T-helper 17 cell (primary cell): ENCODE data around the gene KRT15. TPM values are rescaled to one million over a fixed set of nuclear protein-coding genes. Genes with fewer than 3 reads are reported as not detected.
A peak's percentile ranks its signal among the peaks of the same experiment; 100 is the strongest.

Source experiments
- ATAC-seq: fragments of 150-1000 bp; cut with Tn5 transposase; 2 replicates; pipeline ENCODE4 v1.10.0; 2021; ENCODE audit warnings: mild to moderate bottlenecking, moderate library complexity
- DNase-seq, 3 donors: peaks; one replicate each; pipeline versions ENCODE4 v3.0.0 to v3.0.0-alpha.2; 2020 to 2021
- H3K9me3 ChIP-seq: one replicate; pipeline ENCODE4 v1.7.0; 2013; ENCODE audit warnings: low read length, mild to moderate bottlenecking; ENCODE audit not compliant: control insufficient read depth, poor library complexity, severe bottlenecking
- H3K27ac Mint-ChIP-seq: one replicate; pipeline ENCODE4 v1.8.0; 2022; ENCODE audit warnings: mild to moderate bottlenecking, moderate library complexity, mixed read lengths
- H3K27me3 Mint-ChIP-seq: one replicate; pipeline ENCODE4 v1.8.0; 2022; ENCODE audit warnings: mixed read lengths
- H3K36me3 Mint-ChIP-seq: one replicate; pipeline ENCODE4 v1.8.0; 2022; ENCODE audit warnings: low read depth, mixed read lengths
- H3K4me1 Mint-ChIP-seq: one replicate; pipeline ENCODE4 v1.8.0; 2022; ENCODE audit warnings: mild to moderate bottlenecking, mixed read lengths
- H3K4me3 Mint-ChIP-seq: one replicate; pipeline ENCODE4 v1.8.0; 2022; ENCODE audit warnings: mild to moderate bottlenecking, moderate library complexity, mixed read lengths
- total RNA-seq, 4 donors: library from RNA in 2 of 4; stranded (reverse) in 2 of 4; gene quantifications; one replicate each; pipeline ENCODE4 v1.2.3 and lab custom pipeline; 2022 to 2026

Gene KRT15
- total RNA-seq, 2 donors from 2014 or later, result not detected

- Mint-ChIP-seq H3K27ac (no peak overlapping the region), H3K4me1 (peaks cover 4% of the 10 kb centered on the region), H3K27me3 (peaks cover 33% of the 10 kb centered on the region), H3K4me3 (no peak overlapping the region), H3K36me3 (no peaks in the 10 kb centered on the region)
- no peaks in the 10 kb centered on the region for H3K9me3 ChIP-seq
- ATAC-seq (no peak), DNase-seq (no peak)
These were observed 20.4 kb upstream of the KRT15 start for GRCh38 chr17:41539071-41539492.

- peaks cover 33% of the 10 kb centered on the region for H3K27me3 Mint-ChIP-seq
- H3K27ac Mint-ChIP-seq, result no peak overlapping the region
- ATAC-seq (no peak), DNase-seq (no peak)
- no peak overlapping the region for H3K4me3 Mint-ChIP-seq
- H3K36me3 Mint-ChIP-seq, result no peaks in the 10 kb centered on the region
- H3K4me1 Mint-ChIP-seq, result peaks cover 4% of the 10 kb centered on the region
- H3K9me3 ChIP-seq, result no peaks in the 10 kb centered on the region
These were observed 19.9 kb upstream of the KRT15 start for GRCh38 chr17:41538565-41538991.

DNA sequence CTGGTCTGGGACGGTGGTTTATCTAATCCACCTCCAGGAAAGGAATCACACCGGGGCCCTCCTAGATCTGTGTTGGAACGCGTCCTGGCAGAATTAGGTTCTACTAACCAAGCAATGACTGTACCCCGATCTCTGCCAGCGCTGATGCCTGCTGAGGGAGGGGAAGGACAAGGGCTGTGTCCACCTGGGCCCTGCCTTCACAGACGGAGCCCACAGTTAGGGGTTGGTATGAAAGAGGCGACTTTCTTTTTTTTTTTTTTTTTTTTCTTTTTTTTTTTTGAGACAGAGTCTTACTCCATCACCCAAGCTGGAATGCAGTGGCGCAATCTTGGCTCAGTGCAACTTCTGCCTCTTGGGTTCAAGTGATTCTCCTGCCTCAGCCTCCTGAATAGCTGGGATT is 19.3 kb upstream of the KRT15 start:
- Mint-ChIP-seq H3K27me3 (peaks cover 34% of the 10 kb centered on the region), H3K4me3 (no peak overlapping the region), H3K36me3 (no peaks in the 10 kb centered on the region), H3K27ac (no peak overlapping the region), H3K4me1 (peaks cover 4% of the 10 kb centered on the region)
- ATAC-seq (no peak), DNase-seq (no peak)
- H3K9me3 ChIP-seq, result no peaks in the 10 kb centered on the region

DNA sequence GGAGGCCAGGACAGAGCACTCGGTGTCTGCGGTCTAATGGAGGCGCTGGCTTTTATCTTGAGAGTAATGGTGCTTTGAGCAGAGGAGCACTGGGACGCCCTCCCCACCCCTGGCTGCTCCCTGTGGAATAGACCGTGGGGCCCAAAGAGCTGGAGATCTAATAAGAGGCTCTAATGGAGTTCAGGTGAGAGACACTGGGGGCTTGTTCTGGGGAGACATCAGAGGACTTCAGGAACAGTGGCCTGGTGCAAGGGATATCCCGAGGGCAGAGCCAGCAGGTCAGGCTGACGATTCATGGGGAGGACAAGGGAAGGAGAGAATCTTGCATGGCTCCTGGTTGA is 18.9 kb upstream of the KRT15 start:
- peaks cover 38% of the 10 kb centered on the region for H3K27me3 Mint-ChIP-seq
- no peak for DNase-seq
- H3K36me3 Mint-ChIP-seq, result no peaks in the 10 kb centered on the region
- H3K4me3 Mint-ChIP-seq, result no peak overlapping the region
- peaks cover 4% of the 10 kb centered on the region for H3K4me1 Mint-ChIP-seq
- H3K9me3 ChIP-seq, result peaks cover under 1% of the 10 kb centered on the region
- ATAC-seq, result no peak
- no peak overlapping the region for H3K27ac Mint-ChIP-seq

DNA sequence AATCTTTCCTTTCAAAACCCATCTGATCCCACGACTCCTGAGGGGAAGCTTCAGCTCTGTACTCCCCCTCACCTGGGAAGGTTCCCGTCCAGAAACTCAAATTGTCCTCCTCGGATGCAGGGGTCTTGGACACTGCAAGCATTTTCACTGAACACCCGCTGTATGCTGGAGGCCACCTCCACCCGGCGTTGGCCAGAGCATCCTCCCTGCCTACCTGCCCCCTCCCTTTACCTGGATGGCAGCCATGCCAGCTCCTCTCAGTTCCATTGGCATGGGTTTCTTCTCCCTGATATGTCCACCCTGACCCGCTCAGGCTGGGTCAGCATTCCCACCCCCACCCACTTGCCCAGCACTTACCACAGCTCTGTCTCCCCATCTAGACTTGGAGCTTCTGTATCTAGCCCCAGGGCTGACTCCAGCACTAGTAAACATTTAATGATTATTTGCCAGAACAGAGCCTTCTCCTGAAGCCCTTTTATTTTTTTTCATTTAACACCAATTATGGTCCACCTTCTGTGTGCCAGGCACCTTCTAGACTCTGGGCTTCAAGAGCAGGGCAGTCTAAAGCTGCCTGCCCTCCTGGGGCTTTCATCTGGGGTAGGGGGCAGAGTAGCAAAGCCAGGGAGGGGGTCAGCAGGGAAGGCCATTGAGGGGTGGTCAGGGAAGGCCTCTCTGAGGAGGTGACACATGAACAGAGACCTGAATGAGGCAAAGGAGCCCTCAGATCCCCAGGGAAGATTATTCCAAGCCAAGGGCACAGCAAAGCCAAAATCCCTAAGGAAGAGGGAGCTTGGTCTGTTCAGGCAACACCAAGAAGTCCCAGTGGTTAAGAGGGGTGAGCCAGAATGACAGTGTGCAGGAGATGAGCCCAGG is 18.3 kb upstream of the KRT15 start:
- DNase-seq, result no peak
- no peaks in the 10 kb centered on the region for H3K36me3 Mint-ChIP-seq
- no peak overlapping the region for H3K4me3 Mint-ChIP-seq
- H3K27ac Mint-ChIP-seq, result no peak overlapping the region
- peaks cover 3% of the 10 kb centered on the region for H3K9me3 ChIP-seq
- H3K4me1 Mint-ChIP-seq, result peaks cover 4% of the 10 kb centered on the region
- no peak for ATAC-seq
- H3K27me3 Mint-ChIP-seq, result peaks cover 44% of the 10 kb centered on the region

DNA sequence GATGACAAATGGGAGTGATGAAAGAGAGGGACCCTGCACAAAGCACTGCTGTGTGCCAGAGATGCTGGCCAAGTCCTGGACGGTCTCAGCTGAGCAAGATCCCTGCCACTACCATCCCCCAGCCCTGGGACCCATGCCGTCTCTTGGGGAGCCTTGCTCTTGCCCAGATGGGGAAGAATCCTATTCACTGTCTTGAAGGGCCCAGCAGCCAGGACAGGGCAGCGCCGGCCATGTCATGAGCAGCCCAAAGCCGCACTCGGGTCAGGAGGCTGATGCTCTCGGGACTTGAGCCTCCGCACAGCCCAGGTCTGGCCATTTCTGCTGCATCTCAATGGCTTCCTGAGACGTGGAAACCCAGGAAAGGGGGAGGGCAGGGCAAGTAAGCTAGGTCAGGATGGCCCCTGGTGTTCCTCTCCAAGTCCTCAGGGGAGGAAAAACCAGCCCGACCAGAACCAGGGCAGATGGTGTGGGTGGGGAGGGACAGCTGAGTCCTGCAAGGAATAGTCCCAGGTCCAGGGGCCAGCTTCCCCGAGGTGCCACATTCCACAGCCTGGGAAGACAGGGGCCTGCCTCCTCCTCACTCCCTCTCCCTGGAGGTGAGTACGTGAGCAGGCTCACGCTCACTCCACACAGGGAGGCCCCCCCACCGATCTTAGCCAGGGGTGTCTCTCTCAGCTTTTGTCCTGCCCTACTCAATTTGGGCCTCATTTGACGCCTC is 17.2 kb upstream of the KRT15 start:
- H3K9me3 ChIP-seq, result peaks cover 3% of the 10 kb centered on the region
- no peak for DNase-seq
- Mint-ChIP-seq H3K27me3 (peaks cover 54% of the 10 kb centered on the region), H3K4me1 (peaks cover 4% of the 10 kb centered on the region), H3K4me3 (no peak overlapping the region), H3K27ac (no peak overlapping the region), H3K36me3 (no peaks in the 10 kb centered on the region)
- no peak for ATAC-seq

DNA sequence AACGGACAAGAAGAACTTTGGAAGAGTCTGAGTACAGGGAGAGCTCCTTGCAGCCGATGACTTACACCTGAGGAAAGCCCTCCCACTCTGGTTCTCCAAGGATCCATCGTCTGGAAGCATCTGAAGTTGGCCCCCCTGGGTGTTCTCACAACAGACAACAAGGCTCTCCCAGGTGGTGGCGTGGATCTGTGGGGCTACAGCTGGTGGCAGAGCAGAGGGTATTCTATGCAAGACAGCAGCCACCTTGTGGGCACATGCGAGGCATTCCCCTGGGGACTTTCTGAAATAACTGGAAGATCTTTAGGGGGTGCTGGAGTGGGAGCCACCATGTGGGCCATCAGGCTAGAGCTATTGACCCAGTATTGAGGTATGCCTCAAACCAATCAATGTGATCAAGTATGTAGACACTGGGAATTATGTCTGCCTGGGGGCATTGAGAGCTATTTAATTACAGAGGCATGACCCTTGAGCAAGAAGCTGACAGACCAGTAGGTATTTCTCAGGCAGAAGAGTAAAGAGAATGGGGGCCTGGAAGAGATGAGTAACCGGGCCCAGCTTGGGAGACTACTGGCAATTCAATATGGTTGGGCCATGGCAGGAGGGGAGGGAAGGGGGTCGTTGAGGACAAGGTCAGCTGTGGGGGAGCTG is 16.3 kb upstream of the KRT15 start:
- peaks cover 63% of the 10 kb centered on the region for H3K27me3 Mint-ChIP-seq

DNA sequence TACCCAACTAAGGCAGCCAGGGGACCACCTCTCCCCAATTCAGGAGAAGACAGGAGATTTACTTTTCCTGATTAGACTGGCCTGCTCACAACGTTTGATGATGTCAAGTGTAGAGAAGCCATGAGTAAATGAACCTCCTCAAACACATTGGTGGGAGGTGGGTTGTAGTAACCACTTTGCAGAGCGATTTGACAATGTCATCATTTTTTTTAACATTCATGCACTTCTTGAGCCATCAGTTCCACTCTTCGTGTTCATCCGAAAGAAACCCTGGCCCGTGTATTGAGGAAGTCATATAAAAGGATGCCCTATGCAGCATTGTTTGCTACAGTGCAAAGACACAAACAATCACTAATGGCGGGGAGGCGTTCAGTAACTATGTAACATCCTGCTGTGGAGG is 14.9 kb upstream of the KRT15 start:
- no peak for ATAC-seq
- peaks cover 7% of the 10 kb centered on the region for H3K4me1 Mint-ChIP-seq
- no peaks in the 10 kb centered on the region for H3K36me3 Mint-ChIP-seq
- peaks cover 74% of the 10 kb centered on the region for H3K27me3 Mint-ChIP-seq
- no peak for DNase-seq
- H3K27ac Mint-ChIP-seq, result no peak overlapping the region
- no peak overlapping the region for H3K4me3 Mint-ChIP-seq
- peaks cover 3% of the 10 kb centered on the region for H3K9me3 ChIP-seq

More for the DNA sequence above, 16.3 kb upstream of the KRT15 start:
- ATAC-seq, result no peak
- DNase-seq, result no peak
- H3K9me3 ChIP-seq, result peaks cover 3% of the 10 kb centered on the region
- Mint-ChIP-seq H3K4me1 (peaks cover 4% of the 10 kb centered on the region), H3K36me3 (no peaks in the 10 kb centered on the region), H3K4me3 (no peak overlapping the region), H3K27ac (no peak overlapping the region)

DNA sequence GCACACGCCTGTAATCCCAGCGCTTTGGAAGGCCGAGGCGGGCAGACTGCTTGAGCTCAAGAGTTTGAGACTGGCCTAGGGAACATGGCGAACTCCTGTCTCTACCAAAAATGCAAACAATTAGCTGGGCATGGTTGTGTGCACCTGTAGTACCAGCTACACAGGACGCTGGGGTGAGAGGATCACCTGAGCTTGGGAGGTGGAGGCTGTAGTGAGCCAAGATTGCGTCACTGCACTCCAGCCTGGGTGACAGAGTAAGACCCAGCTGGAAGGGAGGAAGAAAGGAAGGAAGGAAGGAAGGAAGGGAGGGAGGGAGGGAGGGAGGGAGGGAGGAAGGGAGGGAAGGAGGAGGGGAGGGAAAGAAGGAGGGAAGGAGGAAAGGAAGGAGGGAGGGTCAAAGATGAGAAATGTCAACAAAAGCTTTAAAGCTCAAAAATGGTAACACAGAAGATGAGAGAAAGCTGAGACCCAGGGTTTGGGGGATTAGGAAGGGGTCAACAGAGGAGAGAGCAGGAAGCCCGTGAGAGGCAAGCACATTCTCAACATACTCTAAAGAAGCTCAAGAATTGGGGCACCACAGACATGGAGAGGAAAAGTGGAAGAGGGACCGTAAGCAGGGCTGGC is 14.4 kb upstream of the KRT15 start:
- DNase-seq, result no peak
- H3K4me1 Mint-ChIP-seq, result peaks cover 7% of the 10 kb centered on the region
- no peak for ATAC-seq
- H3K4me3 Mint-ChIP-seq, result no peak overlapping the region
- peaks cover 3% of the 10 kb centered on the region for H3K9me3 ChIP-seq
- H3K27ac Mint-ChIP-seq, result no peak overlapping the region
- H3K36me3 Mint-ChIP-seq, result peaks cover 2% of the 10 kb centered on the region
- peaks cover 76% of the 10 kb centered on the region for H3K27me3 Mint-ChIP-seq

DNA sequence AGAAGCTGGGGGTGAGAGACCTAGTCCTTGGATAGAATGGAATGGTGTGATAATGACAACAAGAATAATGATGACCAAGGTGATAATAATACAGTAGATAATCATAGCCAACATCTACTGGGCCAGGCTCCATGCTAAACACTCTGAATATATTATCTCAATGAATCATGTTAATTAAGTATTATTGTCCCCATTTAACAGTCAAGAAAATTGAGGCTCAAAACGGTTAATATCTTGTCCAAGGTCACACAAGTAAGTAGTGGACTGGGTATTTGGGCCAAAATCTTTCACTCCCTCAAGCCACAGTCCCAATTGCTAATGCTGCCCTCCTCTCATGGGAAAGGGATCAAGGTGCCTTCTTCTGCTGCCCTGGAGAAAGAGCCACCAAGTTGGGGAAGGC is 13.3 kb upstream of the KRT15 start:
- Mint-ChIP-seq H3K27me3 (peaks cover 74% of the 10 kb centered on the region), H3K36me3 (peaks cover 2% of the 10 kb centered on the region), H3K4me1 (peaks cover 8% of the 10 kb centered on the region), H3K27ac (no peak overlapping the region), H3K4me3 (no peak overlapping the region)
- ATAC-seq (no peak), DNase-seq (no peak)
- peaks cover 3% of the 10 kb centered on the region for H3K9me3 ChIP-seq

GRCh38 chr17:41530062-41531048 is 11.7 kb upstream of the KRT15 start:
- H3K4me3 Mint-ChIP-seq, result no peak overlapping the region
- peaks cover 2% of the 10 kb centered on the region for H3K36me3 Mint-ChIP-seq

DNA sequence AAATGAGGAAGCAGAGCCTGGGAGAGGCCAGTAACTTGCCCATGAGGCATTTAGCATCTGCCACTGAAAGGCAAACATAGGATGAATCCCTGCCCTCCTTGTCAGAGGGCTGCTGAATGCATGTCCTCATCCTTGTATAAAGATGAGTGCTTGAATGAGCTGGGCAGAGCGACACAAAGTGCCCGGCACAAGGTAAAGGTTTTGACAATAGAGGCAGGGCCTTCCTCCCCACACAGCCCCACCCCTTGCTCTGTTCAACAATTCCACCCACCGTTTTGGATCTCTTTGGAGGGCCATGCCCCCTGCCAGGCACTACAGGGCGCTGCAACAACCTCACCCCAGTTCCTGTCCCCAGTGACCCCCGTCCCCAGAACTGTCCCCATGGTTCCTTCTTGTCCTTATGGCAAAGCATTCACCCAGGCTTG is 10.8 kb upstream of the KRT15 start:
- H3K27ac Mint-ChIP-seq, result no peak overlapping the region
- no peak for ATAC-seq
- H3K4me1 Mint-ChIP-seq, result peaks cover 9% of the 10 kb centered on the region
- peak overlapping the region; percentile 52 for H3K4me3 Mint-ChIP-seq
- peaks cover 3% of the 10 kb centered on the region for H3K9me3 ChIP-seq
- peaks cover 2% of the 10 kb centered on the region for H3K36me3 Mint-ChIP-seq
- DNase-seq, result no peak
- peaks cover 66% of the 10 kb centered on the region for H3K27me3 Mint-ChIP-seq

More at GRCh38 chr17:41530062-41531048, 11.7 kb upstream of the KRT15 start:
- Mint-ChIP-seq H3K4me1 (peaks cover 9% of the 10 kb centered on the region), H3K27ac (no peak overlapping the region), H3K27me3 (peaks cover 74% of the 10 kb centered on the region)
- DNase-seq, result no peak
- peaks cover 3% of the 10 kb centered on the region for H3K9me3 ChIP-seq
- no peak for ATAC-seq
